PC-3 (cell line): Measurements from ENCODE around the gene TMEM45B. TPM values are rescaled to one million over a fixed set of nuclear protein-coding genes. Genes with fewer than 3 reads are reported as not detected.
"Not testable (repeated sequence)": the region's sequence is repeated elsewhere in the genome, so short reads cannot be mapped to it uniquely, and the experiment has no call there.

Experiments
- ATAC-seq: fragments of 200-7000 bp; cut with Tn5 transposase; 2 replicates; pipeline ENCODE4 v1.9.1; 2020; ENCODE audit warnings: mild to moderate bottlenecking, moderate library complexity
- BruUV-seq: library from RNA; stranded (reverse); fragments of 400-500 nt; replicated peaks from 2 replicates; lab custom pipeline; 2021; lab: Mats Ljungman, UMichigan
- CTCF ChIA-PET: fragments of 300-600 bp; sonication (Branson Sonifier 250); formaldehyde crosslinking; loops from one replicate; lab custom pipeline; 2022; ENCODE audit warnings: antibody characterized with exemption; lab: Charles Lee
- POLR2A ChIA-PET: fragments of 300-600 bp; sonication (Branson Sonifier 250); formaldehyde crosslinking; loops from one replicate; lab custom pipeline; 2022; ENCODE audit warnings: antibody characterized with exemption; ENCODE audit not compliant: unreplicated experiment; lab: Charles Lee
- DNase-seq: peaks from one replicate; pipeline ENCODE4 v3.0.0-alpha.2; 2015
- H2AFZ ChIP-seq: fragments of 300-600 bp; sonication (generic); 2 replicates; pipeline ENCODE4 v1.6.0; 2016; ENCODE audit warnings: antibody characterized with exemption, low read length
- H3F3A ChIP-seq: fragments of 300-600 bp; sonication (generic); one replicate; pipeline ENCODE4 v1.6.0; 2017; ENCODE audit warnings: antibody characterized with exemption, low read length, control low read depth, mild to moderate bottlenecking; ENCODE audit not compliant: unreplicated experiment
- H3K27ac ChIP-seq: fragments of 300-600 bp; sonication (generic); 2 replicates; pipeline ENCODE4 v1.5.1; 2016; ENCODE audit warnings: mild to moderate bottlenecking, low read length
- H3K27me3 ChIP-seq: fragments of 300-600 bp; sonication (generic); 2 replicates; pipeline ENCODE4 v1.6.1; 2016; ENCODE audit warnings: low read length, mixed read lengths
- H3K36me3 ChIP-seq: fragments of 300-600 bp; sonication (generic); 2 replicates; pipeline ENCODE4 v1.6.1; 2016; ENCODE audit warnings: low read depth, mixed run types, low read length, mixed read lengths
- H3K4me1 ChIP-seq: fragments of 300-600 bp; sonication (generic); 2 replicates; pipeline ENCODE4 v1.5.1; 2016; ENCODE audit warnings: low read length; ENCODE audit not compliant: insufficient read depth
- H3K4me2 ChIP-seq: fragments of 300-600 bp; sonication (generic); 2 replicates; pipeline ENCODE4 v1.6.0; 2016; ENCODE audit warnings: low read length
- H3K4me3 ChIP-seq: fragments of 300-600 bp; sonication (generic); 2 replicates; pipeline ENCODE4 v1.5.1; 2016; ENCODE audit warnings: mild to moderate bottlenecking, low read length, mixed read lengths
- H3K79me2 ChIP-seq: fragments of 300-600 bp; sonication (generic); 2 replicates; pipeline ENCODE4 v1.6.1; 2017; ENCODE audit warnings: low read length, mixed read lengths
- H3K9ac ChIP-seq: fragments of 300-600 bp; sonication (generic); 2 replicates; pipeline ENCODE4 v1.6.0; 2016; ENCODE audit warnings: mild to moderate bottlenecking, low read length
- H3K9me2 ChIP-seq: fragments of 300-600 bp; sonication (generic); replicated peaks from 2 replicates; pipeline ENCODE4 v1.6.1; 2016; ENCODE audit warnings: mixed run types, low read length, mixed read lengths
- H3K9me3 ChIP-seq: fragments of 300-600 bp; sonication (generic); 2 replicates; pipeline ENCODE4 v1.6.1; 2016; ENCODE audit warnings: low read length, mixed read lengths
- H4K20me1 ChIP-seq: fragments of 300-600 bp; sonication (generic); 2 replicates; pipeline ENCODE4 v1.6.1; 2016; ENCODE audit warnings: low read length, mixed read lengths
- EZH2 ChIP-seq: fragments of 300-600 bp; sonication (generic); IDR thresholded peaks from one replicate; pipeline ENCODE4 v1.6.1; 2017; ENCODE audit warnings: antibody characterized with exemption, mild to moderate bottlenecking, low read length; ENCODE audit not compliant: unreplicated experiment
- EZH2phosphoT487 ChIP-seq: fragments of 300-600 bp; sonication (generic); IDR thresholded peaks from 2 replicates; pipeline ENCODE4 v1.6.1; 2018; ENCODE audit warnings: mild to moderate bottlenecking, antibody characterized with exemption, low read length, borderline replicate concordance
- intact Hi-C: fragments of 100-400 bp; cut with micrococcal nuclease; formaldehyde crosslinking; loops from 2 replicates; pipeline ENCODE4 v1.9.0; 2023
- total RNA-seq: library from RNA; depleted of rRNA; stranded (reverse); fragments of >200 nt; gene quantifications from 2 replicates; pipeline ENCODE4 v1.2.3, GENCODE V29; 2014
- TF ChIP-seq, protein P1 (sequence below): fragments of 300-600 bp; sonication (generic); conservative IDR thresholded peaks from 2 replicates; pipeline ENCODE4 v1.5.1; 2017; ENCODE audit warnings: antibody characterized with exemption, low read depth, mild to moderate bottlenecking, low read length

The TMEM45B gene
- total RNA-seq, 1 experiment from 2014 or later = 30.4 TPM

DNA sequence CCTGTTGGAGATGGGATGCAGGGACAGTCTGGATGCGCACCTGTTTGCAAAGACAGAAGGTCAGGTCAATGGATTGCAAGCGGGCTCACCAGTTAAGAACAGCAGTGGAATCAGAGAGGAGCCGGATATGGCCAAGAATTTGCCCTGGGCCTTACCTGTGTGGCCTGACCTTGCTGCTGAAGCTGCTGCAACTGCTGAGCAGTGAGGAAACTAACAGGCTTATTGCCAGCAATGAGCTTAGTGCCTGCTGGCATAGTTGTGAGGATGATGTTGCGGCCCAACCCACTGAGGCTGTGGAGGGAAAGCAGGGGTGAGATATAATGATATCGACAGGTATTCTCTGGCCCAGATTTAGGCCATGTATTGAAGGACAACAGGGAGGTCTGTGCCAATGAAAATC, 49.2 kb downstream of the TMEM45B start:
- no peak for DNase-seq
- H3K4me2 ChIP-seq = no peak overlapping the region
- H3K79me2 ChIP-seq = peaks cover 15% of the 10 kb centered on the region
- intact Hi-C loops = no loop called here
- H3K4me3 ChIP-seq = no peak overlapping the region
- H3K9me3 ChIP-seq = no peaks in the 10 kb centered on the region
- H2AFZ ChIP-seq = no peak overlapping the region
- no peak for ATAC-seq
- CTCF ChIA-PET = no interaction called here
- H3K9me2 ChIP-seq = no peaks in the 10 kb centered on the region
- H4K20me1 ChIP-seq = no peaks in the 10 kb centered on the region
- peaks cover 31% of the 10 kb centered on the region for H3K4me1 ChIP-seq
- no peak overlapping the region for H3K9ac ChIP-seq
- H3F3A ChIP-seq = no peaks in the 10 kb centered on the region
- POLR2A ChIA-PET = interaction anchor here (0.6 kb wide), 1 partner anchor 42 kb away, joined by 30 read pairs; no protein-coding TSS in a partner anchor
- peaks cover 73% of the 10 kb centered on the region for H3K36me3 ChIP-seq
- H3K27ac ChIP-seq = no peak overlapping the region
- TF ChIP-seq EZH2phosphoT487 (no peak), EZH2 (no peak)
- TF ChIP-seq, protein P1, sequence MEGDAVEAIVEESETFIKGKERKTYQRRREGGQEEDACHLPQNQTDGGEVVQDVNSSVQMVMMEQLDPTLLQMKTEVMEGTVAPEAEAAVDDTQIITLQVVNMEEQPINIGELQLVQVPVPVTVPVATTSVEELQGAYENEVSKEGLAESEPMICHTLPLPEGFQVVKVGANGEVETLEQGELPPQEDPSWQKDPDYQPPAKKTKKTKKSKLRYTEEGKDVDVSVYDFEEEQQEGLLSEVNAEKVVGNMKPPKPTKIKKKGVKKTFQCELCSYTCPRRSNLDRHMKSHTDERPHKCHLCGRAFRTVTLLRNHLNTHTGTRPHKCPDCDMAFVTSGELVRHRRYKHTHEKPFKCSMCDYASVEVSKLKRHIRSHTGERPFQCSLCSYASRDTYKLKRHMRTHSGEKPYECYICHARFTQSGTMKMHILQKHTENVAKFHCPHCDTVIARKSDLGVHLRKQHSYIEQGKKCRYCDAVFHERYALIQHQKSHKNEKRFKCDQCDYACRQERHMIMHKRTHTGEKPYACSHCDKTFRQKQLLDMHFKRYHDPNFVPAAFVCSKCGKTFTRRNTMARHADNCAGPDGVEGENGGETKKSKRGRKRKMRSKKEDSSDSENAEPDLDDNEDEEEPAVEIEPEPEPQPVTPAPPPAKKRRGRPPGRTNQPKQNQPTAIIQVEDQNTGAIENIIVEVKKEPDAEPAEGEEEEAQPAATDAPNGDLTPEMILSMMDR = no peak
- BruUV-seq = no TSS peak
- no peaks in the 10 kb centered on the region for H3K27me3 ChIP-seq

DNA sequence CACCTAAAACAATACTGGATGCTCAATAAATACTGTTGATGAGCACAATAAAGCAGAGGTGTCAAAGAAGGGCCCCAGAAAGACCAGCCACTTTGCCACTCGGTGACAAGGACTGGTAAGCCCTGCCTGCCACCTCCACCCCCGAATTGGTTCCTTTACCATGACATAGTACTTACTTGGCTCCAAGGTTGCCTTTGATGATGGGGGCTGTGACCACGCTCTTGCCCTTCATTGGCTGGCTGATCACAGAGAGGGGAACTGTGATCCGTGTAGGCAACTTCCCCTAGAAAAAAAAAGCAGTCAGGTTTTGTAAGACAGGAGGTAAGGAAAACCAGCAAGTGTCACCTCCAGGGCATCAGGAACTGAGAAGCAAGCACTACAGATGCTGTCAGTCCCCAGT, 50.1 kb downstream of the TMEM45B start:
- no peak overlapping the region for H3K9ac ChIP-seq
- TF ChIP-seq EZH2phosphoT487 (no peak), EZH2 (no peak)
- TF ChIP-seq, protein P1 = no peak
- peaks cover 74% of the 10 kb centered on the region for H3K36me3 ChIP-seq
- ChIA-PET POLR2A (no interaction called here), CTCF (no interaction called here)
- intact Hi-C loops = no loop called here
- peaks cover 7% of the 10 kb centered on the region for H3K79me2 ChIP-seq
- H3K9me2 ChIP-seq = no peaks in the 10 kb centered on the region
- H3K27me3 ChIP-seq = no peaks in the 10 kb centered on the region
- H4K20me1 ChIP-seq = no peaks in the 10 kb centered on the region
- no peak overlapping the region for H2AFZ ChIP-seq
- no peak overlapping the region for H3K4me3 ChIP-seq
- H3K4me2 ChIP-seq = no peak overlapping the region
- no peak for ATAC-seq
- no peaks in the 10 kb centered on the region for H3K9me3 ChIP-seq
- DNase-seq = no peak
- H3K27ac ChIP-seq = no peak overlapping the region
- BruUV-seq = no TSS peak
- no peaks in the 10 kb centered on the region for H3F3A ChIP-seq
- H3K4me1 ChIP-seq = peaks cover 23% of the 10 kb centered on the region

DNA sequence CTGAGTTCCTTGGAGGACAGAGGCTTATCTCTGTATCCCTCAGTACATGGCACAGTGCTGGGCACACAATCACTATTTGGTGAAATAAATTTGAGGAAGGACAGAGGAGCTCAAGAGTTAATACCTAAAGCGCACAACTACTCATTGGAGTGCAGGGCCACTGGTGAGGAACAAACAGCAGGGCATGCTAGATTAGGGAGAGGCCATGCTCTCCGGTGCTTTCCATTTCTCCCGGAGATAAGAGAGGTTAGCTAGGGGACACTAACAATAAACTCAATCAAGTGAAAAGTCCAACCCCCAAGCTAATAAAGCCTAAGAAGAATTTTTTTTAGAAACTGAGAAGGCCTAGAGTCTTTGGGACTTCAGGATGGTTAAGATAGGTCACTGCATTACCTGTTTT, 50.7 kb downstream of the TMEM45B start:
- intact Hi-C loops = no loop called here
- CTCF ChIA-PET = no interaction called here
- no TSS peak for BruUV-seq

DNA sequence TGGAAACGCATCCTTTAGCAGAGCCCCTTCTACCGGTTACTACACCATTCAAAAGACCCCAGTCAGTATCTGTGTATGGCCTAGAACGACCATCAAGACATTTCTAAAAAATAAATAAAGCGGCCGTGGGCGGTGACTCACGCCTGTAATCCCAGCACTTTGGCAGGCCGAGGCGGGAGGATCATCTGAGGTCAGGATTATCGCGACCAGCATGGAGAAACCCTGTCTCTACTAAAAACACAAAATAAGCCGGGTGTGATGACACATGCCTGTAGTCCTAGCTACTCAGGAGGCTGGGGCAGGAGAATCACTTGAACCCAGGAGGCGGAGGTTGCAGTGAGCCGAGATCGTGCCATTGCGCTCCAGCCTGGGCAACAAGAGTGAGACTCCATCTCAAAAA, 53.0 kb downstream of the TMEM45B start:
- BruUV-seq, H3K9me3 ChIP-seq, H3K79me2 ChIP-seq, CTCF ChIA-PET, DNase-seq, H3K4me2 ChIP-seq, H3K4me3 ChIP-seq, H4K20me1 ChIP-seq, H3K9me2 ChIP-seq, H3K27me3 ChIP-seq, H3K4me1 ChIP-seq, H3K27ac ChIP-seq, POLR2A ChIA-PET, intact Hi-C loops, H3K9ac ChIP-seq, ATAC-seq, H3F3A ChIP-seq, H2AFZ ChIP-seq: not testable (repeated sequence)
- peaks cover 93% of the 10 kb centered on the region for H3K36me3 ChIP-seq

More for the DNA sequence above, 50.7 kb downstream of the TMEM45B start:
- Histone ChIP-seq H4K20me1 (no peaks in the 10 kb centered on the region), H3K9me3 (no peaks in the 10 kb centered on the region), H3K4me1 (peaks cover 17% of the 10 kb centered on the region), H3K79me2 (peaks cover under 1% of the 10 kb centered on the region; the same call in 1 of the 2 replicates), H3K9me2 (no peaks in the 10 kb centered on the region), H3K9ac (no peak overlapping the region), H3K4me2 (no peak overlapping the region), H3K27me3 (no peaks in the 10 kb centered on the region), H2AFZ (no peak overlapping the region), H3K27ac (no peak overlapping the region), H3K4me3 (no peak overlapping the region), H3F3A (no peaks in the 10 kb centered on the region), H3K36me3 (peaks cover 76% of the 10 kb centered on the region)
- POLR2A ChIA-PET = no interaction called here
- TF ChIP-seq, protein P1 = no peak
- TF ChIP-seq EZH2 (no peak), EZH2phosphoT487 (no peak)
- no peak for ATAC-seq
- DNase-seq = no peak
